OCI-LY1 (cell line): ENCODE results near the gene ELOVL6.
"Not testable (repeated sequence)": the region's sequence is repeated elsewhere in the genome, so short reads cannot be mapped to it uniquely, and the experiment has no call there.

Experiments
- EZH2 ChIP-seq: fragments of 200-600 bp; sonication (generic), shearing (Covaris generic); IDR thresholded peaks from 2 replicates; pipeline ENCODE4 v1.8.0; 2017; ENCODE audit warnings: borderline replicate concordance, mixed run types, mild to moderate bottlenecking, antibody characterized with exemption, low read length, moderate library complexity, mixed read lengths
- TF ChIP-seq, protein P1 (sequence below): fragments of 200-600 bp; sonication (generic), shearing (Covaris generic); IDR thresholded peaks from 2 replicates; pipeline ENCODE4 v1.5.1; 2017; ENCODE audit warnings: mild to moderate bottlenecking, antibody characterized with exemption, low read length, moderate library complexity, mixed read lengths

DNA sequence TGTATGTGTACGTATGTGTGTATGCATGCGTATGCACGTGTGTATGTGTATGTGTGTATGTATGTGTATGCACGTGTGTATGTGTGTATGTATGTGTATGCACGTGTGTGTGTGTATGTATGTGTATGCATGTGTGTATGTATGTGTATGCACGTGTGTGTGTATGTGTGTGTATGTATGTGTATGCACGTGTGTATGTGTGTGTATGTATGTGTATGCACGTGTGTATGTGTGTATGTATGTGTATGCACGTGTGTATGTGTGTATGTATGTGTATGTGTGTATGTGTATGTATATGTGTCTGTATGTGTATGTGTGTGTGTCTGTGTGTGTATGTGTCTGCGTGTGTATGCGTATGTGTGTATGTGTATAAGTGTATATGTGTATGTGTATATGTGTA, 35.2 kb upstream of the ELOVL6 start:
- TF ChIP-seq, protein P1, sequence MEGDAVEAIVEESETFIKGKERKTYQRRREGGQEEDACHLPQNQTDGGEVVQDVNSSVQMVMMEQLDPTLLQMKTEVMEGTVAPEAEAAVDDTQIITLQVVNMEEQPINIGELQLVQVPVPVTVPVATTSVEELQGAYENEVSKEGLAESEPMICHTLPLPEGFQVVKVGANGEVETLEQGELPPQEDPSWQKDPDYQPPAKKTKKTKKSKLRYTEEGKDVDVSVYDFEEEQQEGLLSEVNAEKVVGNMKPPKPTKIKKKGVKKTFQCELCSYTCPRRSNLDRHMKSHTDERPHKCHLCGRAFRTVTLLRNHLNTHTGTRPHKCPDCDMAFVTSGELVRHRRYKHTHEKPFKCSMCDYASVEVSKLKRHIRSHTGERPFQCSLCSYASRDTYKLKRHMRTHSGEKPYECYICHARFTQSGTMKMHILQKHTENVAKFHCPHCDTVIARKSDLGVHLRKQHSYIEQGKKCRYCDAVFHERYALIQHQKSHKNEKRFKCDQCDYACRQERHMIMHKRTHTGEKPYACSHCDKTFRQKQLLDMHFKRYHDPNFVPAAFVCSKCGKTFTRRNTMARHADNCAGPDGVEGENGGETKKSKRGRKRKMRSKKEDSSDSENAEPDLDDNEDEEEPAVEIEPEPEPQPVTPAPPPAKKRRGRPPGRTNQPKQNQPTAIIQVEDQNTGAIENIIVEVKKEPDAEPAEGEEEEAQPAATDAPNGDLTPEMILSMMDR, result not testable (repeated sequence)
- not testable (repeated sequence) for TF ChIP-seq EZH2
